HG02973 (cell line): ENCODE data around the gene ATG5.
"Not testable (repeated sequence)": the region's sequence is repeated elsewhere in the genome, so short reads cannot be mapped to it uniquely, and the experiment has no call there.

Experiments
- ATAC-seq: cut with Tn5 transposase; IDR thresholded peaks from one replicate; pipeline ENCODE4 v1.9.1; 2021; ENCODE audit warnings: moderate library complexity; ENCODE audit not compliant: unreplicated experiment

ATG5 gene

GRCh38 chr6:106259748-106260147 is 65.8 kb downstream of the ATG5 start:
- not testable (repeated sequence) for ATAC-seq

- ATAC-seq = no peak
These were observed 66.8 kb downstream of the ATG5 start for GRCh38 chr6:106258726-106259125.

GRCh38 chr6:106257195-106257594 is 68.4 kb downstream of the ATG5 start:
- ATAC-seq = no peak

GRCh38 chr6:106256201-106256968 is 69.2 kb downstream of the ATG5 start:
- no peak for ATAC-seq

GRCh38 chr6:106255306-106255705 is 70.3 kb downstream of the ATG5 start:
- ATAC-seq = no peak

GRCh38 chr6:106254636-106255035 is 70.9 kb downstream of the ATG5 start:
- no peak for ATAC-seq

GRCh38 chr6:106253731-106254130 is 71.8 kb downstream of the ATG5 start:
- ATAC-seq = no peak

- no peak for ATAC-seq
These were observed 72.4 kb downstream of the ATG5 start for GRCh38 chr6:106253172-106253571.

GRCh38 chr6:106252687-106253086 is 72.9 kb downstream of the ATG5 start:
- ATAC-seq = no peak

GRCh38 chr6:106251531-106252255 is 73.9 kb downstream of the ATG5 start:
- ATAC-seq = not testable (repeated sequence)

- no peak for ATAC-seq
These were observed 74.6 kb downstream of the ATG5 start for GRCh38 chr6:106250953-106251352.

GRCh38 chr6:106249658-106250057 is 75.9 kb downstream of the ATG5 start:
- ATAC-seq = no peak

- no peak for ATAC-seq
These were observed 77.8 kb downstream of the ATG5 start for GRCh38 chr6:106247733-106248132.

- no peak for ATAC-seq
These were observed 78.3 kb downstream of the ATG5 start for GRCh38 chr6:106247293-106247692.

GRCh38 chr6:106244931-106245330 is 80.6 kb downstream of the ATG5 start:
- ATAC-seq = peak; percentile 86

GRCh38 chr6:106244521-106244920 is 81.0 kb downstream of the ATG5 start:
- ATAC-seq = no peak

GRCh38 chr6:106243261-106243660 is 82.3 kb downstream of the ATG5 start:
- no peak for ATAC-seq

- no peak for ATAC-seq
These were observed 84.1 kb downstream of the ATG5 start for GRCh38 chr6:106241498-106241897.

GRCh38 chr6:106237286-106237685 is 88.3 kb downstream of the ATG5 start:
- no peak for ATAC-seq

- ATAC-seq = not testable (repeated sequence)
These were observed 95.6 kb downstream of the ATG5 start for GRCh38 chr6:106229876-106230445.

GRCh38 chr6:106227612-106228507 is 97.7 kb downstream of the ATG5 start:
- no peak for ATAC-seq
